ENCODE measurements around the gene OR10S1. TPM values are rescaled to one million over a fixed set of nuclear protein-coding genes. Genes with fewer than 3 reads are reported as not detected.
A peak's percentile ranks its signal among the peaks of the same experiment; 100 is the strongest.
"Not testable (repeated sequence)": the region's sequence is repeated elsewhere in the genome, so short reads cannot be mapped to it uniquely, and the experiment has no call there.

OR10S1 gene
- not detected for polyA plus RNA-seq
- long read RNA-seq, donor 1 = 0 reads
- long read RNA-seq, donor 2 = 0 reads
- long read RNA-seq, donor 3 = 0 reads
- long read RNA-seq, donor 4 = 0 reads
- long read RNA-seq, donor 5 = 0 reads
- long read RNA-seq, donor 6 = 0 reads
- long read RNA-seq, donor 7 = 0 reads
- long read RNA-seq, donor 8 = 0 reads
- long read RNA-seq, donor 9 = 0 reads
- long read RNA-seq, donor 10 = 0 reads
- long read RNA-seq, donor 11 = 0 reads

- Histone ChIP-seq H3K36me3 (ENCODE audit: control insufficient read depth, insufficient read depth, low read length) (no peaks in the 10 kb centered on the region), H3K27ac (ENCODE audit: low read length) (no peak within 1 kb of the TSS), H3K4me3 (ENCODE audit: low read length) (no peak within 1 kb of the TSS), H3K27me3 (ENCODE audit: control insufficient read depth, insufficient read depth, low read length) (no peaks in the 10 kb centered on the region), H3K4me1 (ENCODE audit: control insufficient read depth, insufficient read depth, low read length) (no peaks in the 10 kb centered on the region), H3K9me3 (ENCODE audit: control insufficient read depth, low read depth, low read length) (no peaks in the 10 kb centered on the region)
- no peak for DNase-seq
Observed at GRCh38 chr11:123977731-123978347, at the start of gene OR10S1. Gene OR10S1, minus strand, starts transcription at chr11:123977781. Its CDS starts 117 bp downstream, at chr11:123977664.

GRCh38 chr11:124026498-124026897, 48.9 kb upstream of the OR10S1 start, which contains the start of gene OR10G8:
Gene OR10G8, plus strand, starts transcription at chr11:124026798. Its CDS starts 2,825 bp downstream, at chr11:124029623.
- no peaks in the 10 kb centered on the region for H3K4me1 ChIP-seq (ENCODE audit: control insufficient read depth, insufficient read depth, low read length)
- no peak for DNase-seq
- 100% methylated on average over 1 of the region's 2 CpGs for WGBS (ENCODE audit: insufficient coverage, low lambda C conversion rate)
- H3K36me3 ChIP-seq (ENCODE audit: control insufficient read depth, insufficient read depth, low read length) = no peaks in the 10 kb centered on the region
- no peak within 1 kb of the TSS for H3K4me3 ChIP-seq (ENCODE audit: low read length)
- H3K27me3 ChIP-seq (ENCODE audit: control insufficient read depth, insufficient read depth, low read length) = no peaks in the 10 kb centered on the region
- H3K9me3 ChIP-seq (ENCODE audit: control insufficient read depth, low read depth, low read length) = no peaks in the 10 kb centered on the region
- H3K27ac ChIP-seq (ENCODE audit: low read length) = no peak within 1 kb of the TSS

GRCh38 chr11:124015837-124016236, 38.3 kb upstream of the OR10S1 start:
- DNase-seq; H3K27ac ChIP-seq (ENCODE audit: low read length); H3K9me3 ChIP-seq (ENCODE audit: control insufficient read depth, low read depth, low read length); H3K27me3 ChIP-seq (ENCODE audit: control insufficient read depth, insufficient read depth, low read length); H3K36me3 ChIP-seq (ENCODE audit: control insufficient read depth, insufficient read depth, low read length); H3K4me3 ChIP-seq (ENCODE audit: low read length); H3K4me1 ChIP-seq (ENCODE audit: control insufficient read depth, insufficient read depth, low read length): not testable (repeated sequence)
- WGBS (ENCODE audit: insufficient coverage, low lambda C conversion rate) = no CpG with 5 or more reads among the region's 9 CpGs

- WGBS (ENCODE audit: insufficient coverage, low lambda C conversion rate) = 100% methylated on average over 2 of the region's 2 CpGs
- no peaks in the 10 kb centered on the region for H3K27me3 ChIP-seq (ENCODE audit: control insufficient read depth, insufficient read depth, low read length)
- no peaks in the 10 kb centered on the region for H3K4me1 ChIP-seq (ENCODE audit: control insufficient read depth, insufficient read depth, low read length)
- H3K4me3 ChIP-seq (ENCODE audit: low read length) = no peak within 1 kb of the TSS
- H3K36me3 ChIP-seq (ENCODE audit: control insufficient read depth, insufficient read depth, low read length) = no peaks in the 10 kb centered on the region
- no peak within 1 kb of the TSS for H3K27ac ChIP-seq (ENCODE audit: low read length)
- DNase-seq = no peak
- no peaks in the 10 kb centered on the region for H3K9me3 ChIP-seq (ENCODE audit: control insufficient read depth, low read depth, low read length)
Observed at GRCh38 chr11:124012697-124013096, 35.1 kb upstream of the OR10S1 start, which contains the start of gene OR10G4. Gene OR10G4, plus strand, starts transcription at chr11:124012997. Its CDS starts 2,578 bp downstream, at chr11:124015575.

GRCh38 chr11:123995119-123995518, 17.5 kb upstream of the OR10S1 start, which contains the start of gene OR10G6:
Gene OR10G6, minus strand, starts transcription at chr11:123995161. Its CDS starts 0 bp downstream, at chr11:123995161.
- H3K4me3 ChIP-seq (ENCODE audit: low read length) = no peak within 1 kb of the TSS
- H3K27ac ChIP-seq (ENCODE audit: low read length) = no peak within 1 kb of the TSS
- DNase-seq = no peak
- H3K36me3 ChIP-seq (ENCODE audit: control insufficient read depth, insufficient read depth, low read length) = no peaks in the 10 kb centered on the region
- H3K9me3 ChIP-seq (ENCODE audit: control insufficient read depth, low read depth, low read length) = no peaks in the 10 kb centered on the region
- H3K27me3 ChIP-seq (ENCODE audit: control insufficient read depth, insufficient read depth, low read length) = no peaks in the 10 kb centered on the region
- 88% methylated on average over 1 of the region's 1 CpG for WGBS (ENCODE audit: insufficient coverage, low lambda C conversion rate)
- no peaks in the 10 kb centered on the region for H3K4me1 ChIP-seq (ENCODE audit: control insufficient read depth, insufficient read depth, low read length)

- Histone ChIP-seq H3K27ac (ENCODE audit: low read length) (no peak overlapping the region), H3K4me3 (ENCODE audit: low read length) (no peak overlapping the region), H3K36me3 (ENCODE audit: control insufficient read depth, insufficient read depth, low read length) (no peaks in the 10 kb centered on the region), H3K4me1 (ENCODE audit: control insufficient read depth, insufficient read depth, low read length) (no peaks in the 10 kb centered on the region), H3K9me3 (ENCODE audit: control insufficient read depth, low read depth, low read length) (no peaks in the 10 kb centered on the region), H3K27me3 (ENCODE audit: control insufficient read depth, insufficient read depth, low read length) (no peaks in the 10 kb centered on the region)
- DNase-seq = no peak
- WGBS (ENCODE audit: insufficient coverage, low lambda C conversion rate) = no CpG with 5 or more reads among the region's 5 CpGs
Observed at GRCh38 chr11:123979311-123979710, 1.7 kb upstream of the OR10S1 start.

- WGBS (ENCODE audit: insufficient coverage, low lambda C conversion rate) = no CpG with 5 or more reads among the region's 18 CpGs
Observed at GRCh38 chr11:123976770-123977560, 616 bp downstream of the OR10S1 start.

GRCh38 chr11:123973816-123974215, 3.8 kb downstream of the OR10S1 start:
- Histone ChIP-seq H3K9me3 (ENCODE audit: control insufficient read depth, low read depth, low read length) (no peaks in the 10 kb centered on the region), H3K27me3 (ENCODE audit: control insufficient read depth, insufficient read depth, low read length) (no peaks in the 10 kb centered on the region), H3K4me1 (ENCODE audit: control insufficient read depth, insufficient read depth, low read length) (no peaks in the 10 kb centered on the region), H3K27ac (ENCODE audit: low read length) (no peak overlapping the region), H3K36me3 (ENCODE audit: control insufficient read depth, insufficient read depth, low read length) (no peaks in the 10 kb centered on the region), H3K4me3 (ENCODE audit: low read length) (no peak overlapping the region)
- no peak for DNase-seq
- WGBS (ENCODE audit: insufficient coverage, low lambda C conversion rate) = no CpG with 5 or more reads among the region's 1 CpG

More at GRCh38 chr11:123976770-123977560, 616 bp downstream of the OR10S1 start:
- Histone ChIP-seq H3K36me3 (ENCODE audit: control insufficient read depth, insufficient read depth, low read length) (no peaks in the 10 kb centered on the region), H3K4me3 (ENCODE audit: low read length) (no peak overlapping the region), H3K4me1 (ENCODE audit: control insufficient read depth, insufficient read depth, low read length) (no peaks in the 10 kb centered on the region), H3K27me3 (ENCODE audit: control insufficient read depth, insufficient read depth, low read length) (no peaks in the 10 kb centered on the region), H3K9me3 (ENCODE audit: control insufficient read depth, low read depth, low read length) (no peaks in the 10 kb centered on the region), H3K27ac (ENCODE audit: low read length) (no peak overlapping the region)
- no peak for DNase-seq

- Histone ChIP-seq H3K27me3 (ENCODE audit: control insufficient read depth, insufficient read depth, low read length) (no peaks in the 10 kb centered on the region), H3K4me3 (ENCODE audit: low read length) (no peak overlapping the region), H3K27ac (ENCODE audit: low read length) (no peak overlapping the region), H3K4me1 (ENCODE audit: control insufficient read depth, insufficient read depth, low read length) (no peaks in the 10 kb centered on the region), H3K9me3 (ENCODE audit: control insufficient read depth, low read depth, low read length) (no peaks in the 10 kb centered on the region), H3K36me3 (ENCODE audit: control insufficient read depth, insufficient read depth, low read length) (no peaks in the 10 kb centered on the region)
- DNase-seq = no peak
Observed at GRCh38 chr11:123956752-123957151, 20.8 kb downstream of the OR10S1 start.

- DNase-seq = peak in 1 of 2 donors; percentile 24
- no peak overlapping the region for H3K4me3 ChIP-seq (ENCODE audit: low read length)
- WGBS (ENCODE audit: insufficient coverage, low lambda C conversion rate) = 13% methylated on average over 1 of the region's 1 CpG
- H3K9me3 ChIP-seq (ENCODE audit: control insufficient read depth, low read depth, low read length) = no peaks in the 10 kb centered on the region
- H3K27me3 ChIP-seq (ENCODE audit: control insufficient read depth, insufficient read depth, low read length) = peaks cover 2% of the 10 kb centered on the region
- no peaks in the 10 kb centered on the region for H3K36me3 ChIP-seq (ENCODE audit: control insufficient read depth, insufficient read depth, low read length)
- no peaks in the 10 kb centered on the region for H3K4me1 ChIP-seq (ENCODE audit: control insufficient read depth, insufficient read depth, low read length)
- H3K27ac ChIP-seq (ENCODE audit: low read length) = no peak overlapping the region
Observed at GRCh38 chr11:123945132-123945531, 32.4 kb downstream of the OR10S1 start.
